ENCODE data around the gene TRIM75.

TRIM75 gene

DNA sequence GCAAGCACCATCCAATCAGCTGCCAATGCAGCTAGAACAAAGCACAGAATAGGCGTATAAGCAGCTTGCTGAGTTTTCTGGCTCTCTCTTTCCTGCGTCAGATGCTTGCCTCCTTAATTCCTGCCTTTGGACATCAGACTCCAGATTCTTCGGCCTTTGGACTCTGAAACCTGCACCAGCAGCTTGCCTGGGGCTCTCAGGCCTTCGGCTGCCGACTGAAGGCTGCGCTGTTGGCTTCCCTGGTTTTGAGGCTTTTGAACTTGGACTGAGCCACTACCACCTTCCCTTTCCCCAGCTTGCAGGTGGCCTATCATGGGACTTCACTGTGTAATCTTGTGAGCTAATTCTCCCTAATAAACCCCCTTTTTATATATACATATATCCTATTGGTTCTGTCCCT lies 52.9 kb downstream of the TRIM75 start:
- no peak for DNase-seq (ENCODE audit: low spot score)
- TF ChIP-seq CTCF (IDR thresholded peaks at IDR 0.05; ENCODE audit: extremely low read depth, missing control alignments): no peak
